Smooth muscle cell (in vitro differentiated cells): Measurements from ENCODE around the gene TAF15. TPM values are rescaled to one million over a fixed set of nuclear protein-coding genes. Genes with fewer than 3 reads are reported as not detected.

Source experiments
- DNase-seq: peaks from one replicate; lab custom pipeline; 2025; ENCODE audit not compliant: unreplicated experiment; lab: John Stamatoyannopoulos, UW
- H2AFZ ChIP-seq: fragments of 200-600 bp; sonication (generic); 2 replicates; pipeline ENCODE4 v1.6.0; 2016; ENCODE audit warnings: antibody characterized with exemption, low read depth, mild to moderate bottlenecking
- H3F3A ChIP-seq: fragments of 200-600 bp; sonication (generic); 2 replicates; pipeline ENCODE4 v1.6.0; 2017; ENCODE audit warnings: antibody characterized with exemption, low read depth
- H3K27ac ChIP-seq: fragments of 200-600 bp; sonication (generic); 2 replicates; pipeline ENCODE4 v1.5.1; 2016; ENCODE audit warnings: low read depth, mild to moderate bottlenecking
- H3K27me3 ChIP-seq: fragments of 200-600 bp; sonication (generic); 2 replicates; pipeline ENCODE4 v1.6.1; 2016; ENCODE audit warnings: low read depth, mild to moderate bottlenecking
- H3K36me3 ChIP-seq: fragments of 200-600 bp; sonication (generic); 2 replicates; pipeline ENCODE4 v1.5.1; 2016; ENCODE audit warnings: low read depth
- H3K4me1 ChIP-seq: fragments of 200-600 bp; sonication (generic); 2 replicates; pipeline ENCODE4 v1.5.1; 2016; ENCODE audit warnings: low read depth
- H3K4me2 ChIP-seq: fragments of 200-600 bp; sonication (generic); 2 replicates; pipeline ENCODE4 v1.6.0; 2016; ENCODE audit warnings: mild to moderate bottlenecking
- H3K4me3 ChIP-seq: fragments of 200-600 bp; sonication (generic); 2 replicates; pipeline ENCODE4 v1.5.1; 2016; ENCODE audit warnings: mild to moderate bottlenecking
- H3K79me2 ChIP-seq: fragments of 200-600 bp; sonication (generic); 2 replicates; pipeline ENCODE4 v1.6.0; 2016; ENCODE audit warnings: low read depth, mild to moderate bottlenecking
- H3K9ac ChIP-seq: fragments of 200-600 bp; sonication (generic); 2 replicates; pipeline ENCODE4 v1.6.0; 2016; ENCODE audit warnings: low read depth
- H3K9me3 ChIP-seq: fragments of 200-600 bp; sonication (generic); replicated peaks from 2 replicates; pipeline ENCODE4 v1.5.1; 2016; ENCODE audit warnings: low read depth
- H4K20me1 ChIP-seq: fragments of 200-600 bp; sonication (generic); 2 replicates; pipeline ENCODE4 v1.6.0; 2016; ENCODE audit warnings: low read depth
- WGBS: methylation state at CpG from one replicate; pipeline ENCODE4 v1.1.7; 2016; ENCODE audit warnings: low lambda C conversion rate; 5-methylcytosine and 5-hydroxymethylcytosine counted together
- polyA plus RNA-seq: library from polyadenylated mRNA; unstranded; fragments of >200 nt; fragmentation: Nextera tagmentation; extraction: Ambion mirVana; gene quantifications from 2 replicates; pipeline ENCODE4 v1.2.1, GENCODE V29; 2016
- small RNA-seq: library from RNA; depleted of rRNA; stranded (forward); fragments of <200 nt; gene quantifications from one replicate; pipeline ENCODE3, GENCODE V24; 2014
- total RNA-seq: library from RNA; depleted of rRNA; stranded (reverse); fragments of >200 nt; gene quantifications from 2 replicates; pipeline ENCODE4 v1.2.3, GENCODE V29; 2014
- TF ChIP-seq, protein P1 (sequence below): fragments of 200-600 bp; sonication (generic); IDR thresholded peaks from 2 replicates; pipeline ENCODE4 v1.5.1; 2017; ENCODE audit warnings: borderline replicate concordance, mild to moderate bottlenecking, antibody characterized with exemption; ENCODE audit not compliant: insufficient read depth, poor library complexity, severe bottlenecking

Gene TAF15
- total and polyA plus RNA-seq, 2 experiments from 2014 or later: 4.2 to 33.3 TPM

DNA sequence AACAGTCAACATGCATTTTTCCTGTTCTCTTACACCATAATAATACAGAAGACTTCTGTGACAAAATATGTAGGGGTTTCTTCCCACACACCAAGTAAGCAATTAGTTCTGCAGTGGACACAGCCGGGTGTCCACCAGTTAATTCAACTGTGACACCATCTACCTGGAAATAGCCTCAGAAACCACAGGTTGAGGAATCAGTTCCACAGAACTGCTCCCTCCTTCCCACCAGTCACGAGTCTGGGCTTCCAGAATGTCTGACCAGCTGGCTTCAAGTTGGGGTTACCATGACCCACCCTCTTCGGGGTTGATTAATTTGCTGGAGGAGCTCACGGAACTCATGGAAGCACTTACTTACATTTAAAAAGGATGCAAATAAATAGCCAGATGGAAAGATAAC lies 84.5 kb downstream of the TAF15 start:
- DNase-seq: no peak
- peaks cover 10% of the 10 kb centered on the region for H3F3A ChIP-seq
- no peak overlapping the region for H3K4me3 ChIP-seq
- H3K27me3 ChIP-seq: no peaks in the 10 kb centered on the region
- H3K4me1 ChIP-seq: peaks cover 15% of the 10 kb centered on the region
- no peak overlapping the region for H3K9ac ChIP-seq
- H2AFZ ChIP-seq: no peak overlapping the region
- no peaks in the 10 kb centered on the region for H4K20me1 ChIP-seq
- H3K36me3 ChIP-seq: no peaks in the 10 kb centered on the region
- no peak overlapping the region for H3K27ac ChIP-seq
- WGBS: 88% methylated on average over 4 of the region's 4 CpGs
- no peak overlapping the region for H3K4me2 ChIP-seq
- H3K79me2 ChIP-seq: no peaks in the 10 kb centered on the region
- TF ChIP-seq, protein P1, sequence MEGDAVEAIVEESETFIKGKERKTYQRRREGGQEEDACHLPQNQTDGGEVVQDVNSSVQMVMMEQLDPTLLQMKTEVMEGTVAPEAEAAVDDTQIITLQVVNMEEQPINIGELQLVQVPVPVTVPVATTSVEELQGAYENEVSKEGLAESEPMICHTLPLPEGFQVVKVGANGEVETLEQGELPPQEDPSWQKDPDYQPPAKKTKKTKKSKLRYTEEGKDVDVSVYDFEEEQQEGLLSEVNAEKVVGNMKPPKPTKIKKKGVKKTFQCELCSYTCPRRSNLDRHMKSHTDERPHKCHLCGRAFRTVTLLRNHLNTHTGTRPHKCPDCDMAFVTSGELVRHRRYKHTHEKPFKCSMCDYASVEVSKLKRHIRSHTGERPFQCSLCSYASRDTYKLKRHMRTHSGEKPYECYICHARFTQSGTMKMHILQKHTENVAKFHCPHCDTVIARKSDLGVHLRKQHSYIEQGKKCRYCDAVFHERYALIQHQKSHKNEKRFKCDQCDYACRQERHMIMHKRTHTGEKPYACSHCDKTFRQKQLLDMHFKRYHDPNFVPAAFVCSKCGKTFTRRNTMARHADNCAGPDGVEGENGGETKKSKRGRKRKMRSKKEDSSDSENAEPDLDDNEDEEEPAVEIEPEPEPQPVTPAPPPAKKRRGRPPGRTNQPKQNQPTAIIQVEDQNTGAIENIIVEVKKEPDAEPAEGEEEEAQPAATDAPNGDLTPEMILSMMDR: no peak
- H3K9me3 ChIP-seq: no peaks in the 10 kb centered on the region

DNA sequence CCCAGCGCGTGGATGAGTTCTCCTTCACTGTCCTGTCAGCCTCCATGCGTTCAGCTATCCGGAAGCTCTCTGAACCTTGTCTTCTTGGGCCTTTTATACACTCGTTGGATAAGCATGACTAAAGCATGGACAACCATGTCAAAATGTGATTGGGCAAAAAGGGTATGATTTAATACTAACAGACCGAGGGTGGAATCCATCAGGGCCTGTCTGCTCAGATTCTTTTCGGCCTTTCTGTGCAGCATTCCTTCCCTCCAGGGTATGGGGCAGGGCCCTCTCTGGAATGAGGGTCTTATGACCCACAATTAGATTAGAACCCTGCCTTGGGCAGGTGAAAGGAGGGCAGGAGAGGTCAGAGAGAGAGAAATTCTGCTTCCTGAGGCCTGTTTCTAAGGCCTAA lies 84.9 kb downstream of the TAF15 start:
- Histone ChIP-seq H3K9me3 (no peaks in the 10 kb centered on the region), H3F3A (peaks cover 10% of the 10 kb centered on the region), H3K36me3 (no peaks in the 10 kb centered on the region), H3K4me1 (peaks cover 15% of the 10 kb centered on the region), H3K4me2 (no peak overlapping the region), H2AFZ (no peak overlapping the region), H3K4me3 (no peak overlapping the region), H4K20me1 (no peaks in the 10 kb centered on the region), H3K27ac (no peak overlapping the region), H3K27me3 (no peaks in the 10 kb centered on the region), H3K79me2 (no peaks in the 10 kb centered on the region), H3K9ac (no peak overlapping the region)
- DNase-seq: no peak
- 87% methylated on average over 7 of the region's 7 CpGs for WGBS
- TF ChIP-seq, protein P1: no peak

GRCh38 chr17:35895636-35896587 lies 86.6 kb downstream of the TAF15 start:
- H3K4me1 ChIP-seq: peaks cover 7% of the 10 kb centered on the region
- WGBS: 70% methylated on average over 14 of the region's 14 CpGs

More at GRCh38 chr17:35895636-35896587, 86.6 kb downstream of the TAF15 start:
- Histone ChIP-seq H2AFZ (no peak overlapping the region), H4K20me1 (no peaks in the 10 kb centered on the region), H3K4me2 (no peak overlapping the region), H3K27ac (peak overlapping the region; percentile 60), H3K9me3 (no peaks in the 10 kb centered on the region), H3K27me3 (no peaks in the 10 kb centered on the region), H3K79me2 (no peaks in the 10 kb centered on the region), H3F3A (peaks cover 7% of the 10 kb centered on the region), H3K36me3 (no peaks in the 10 kb centered on the region), H3K4me3 (no peak overlapping the region), H3K9ac (peak overlapping the region; percentile 14)
- DNase-seq: no peak
- TF ChIP-seq, protein P1: no peak

Small RNA genes within 50 kb of the gene (small RNA-seq; reads per million reads assigned to genes)
- 5,614 reads per million, percentile 100 among the genes with 10 or more reads in this experiment for gene RF00100

Other genes with a start within 250 kb of the TAF15 start
- not detected in 2 replicates for gene SLFN14, start 248.7 kb upstream of the TAF15 start, total RNA-seq
- not detected in 2 replicates for gene SLFN14, start 248.7 kb upstream of the TAF15 start, polyA plus RNA-seq
- gene PEX12, start 230.9 kb upstream of the TAF15 start, total RNA-seq: 8.6 and 10.2 TPM in 2 replicates
- gene PEX12, start 230.9 kb upstream of the TAF15 start, polyA plus RNA-seq: 2.8 and 3.5 TPM in 2 replicates
- gene AP2B1, start 222.2 kb upstream of the TAF15 start, total RNA-seq: 92.3 and 94.6 TPM in 2 replicates
- gene AP2B1, start 222.2 kb upstream of the TAF15 start, polyA plus RNA-seq: 45.0 and 58.5 TPM in 2 replicates
- 6.8 and 8.2 TPM in 2 replicates for gene RASL10B, start 77.8 kb upstream of the TAF15 start, total RNA-seq
- 11.0 and 18.6 TPM in 2 replicates for gene RASL10B, start 77.8 kb upstream of the TAF15 start, polyA plus RNA-seq
- not detected in 2 replicates for gene GAS2L2, start 56.2 kb upstream of the TAF15 start, total RNA-seq
- gene GAS2L2, start 56.2 kb upstream of the TAF15 start, polyA plus RNA-seq: not detected in 2 replicates
- gene C17orf50, start 48.6 kb upstream of the TAF15 start, total RNA-seq: not detected in 2 replicates
- gene C17orf50, start 48.6 kb upstream of the TAF15 start, polyA plus RNA-seq: 0.33 TPM in 1 of 2 replicates, not detected in the other
- gene MMP28, start 13.8 kb upstream of the TAF15 start, total RNA-seq: 38.0 and 50.0 TPM in 2 replicates
- gene MMP28, start 13.8 kb upstream of the TAF15 start, polyA plus RNA-seq: 25.7 and 51.4 TPM in 2 replicates
- not detected in 2 replicates for gene HEATR9, start 59.4 kb downstream of the TAF15 start, total RNA-seq
- gene HEATR9, start 59.4 kb downstream of the TAF15 start, polyA plus RNA-seq: not detected in 2 replicates
- 0.09 TPM in 1 of 2 replicates, not detected in the other for gene CCL5, start 70.9 kb downstream of the TAF15 start, total RNA-seq
- gene CCL5, start 70.9 kb downstream of the TAF15 start, polyA plus RNA-seq: 1.0 TPM in 1 of 2 replicates, not detected in the other
- gene RDM1, start 121.3 kb downstream of the TAF15 start, total RNA-seq: 1.5 TPM in 1 of 2 replicates, not detected in the other
- gene RDM1, start 121.3 kb downstream of the TAF15 start, polyA plus RNA-seq: 0.43 TPM in 1 of 2 replicates, not detected in the other
- gene LYZL6, start 134.2 kb downstream of the TAF15 start, total RNA-seq: not detected in 2 replicates
- not detected in 2 replicates for gene LYZL6, start 134.2 kb downstream of the TAF15 start, polyA plus RNA-seq
- not detected in 2 replicates for gene CCL16, start 172.0 kb downstream of the TAF15 start, total RNA-seq
- not detected in 2 replicates for gene CCL16, start 172.0 kb downstream of the TAF15 start, polyA plus RNA-seq
- gene CCL14, start 177.2 kb downstream of the TAF15 start, total RNA-seq: not detected in 2 replicates
- gene CCL14, start 177.2 kb downstream of the TAF15 start, polyA plus RNA-seq: not detected in 2 replicates
- gene CCL15, start 192.1 kb downstream of the TAF15 start, total RNA-seq: not detected in 2 replicates
- not detected in 2 replicates for gene CCL15, start 192.1 kb downstream of the TAF15 start, polyA plus RNA-seq
- gene CCL23, start 208.5 kb downstream of the TAF15 start, total RNA-seq: not detected in 2 replicates
- not detected in 2 replicates for gene CCL23, start 208.5 kb downstream of the TAF15 start, polyA plus RNA-seq